A549 (cell line): ENCODE data around the gene MRPL55. TPM values are rescaled to one million over a fixed set of nuclear protein-coding genes. Genes with fewer than 3 reads are reported as not detected.

Source experiments
- ATAC-seq, 2 experiments: fragments of 200-7000 bp in 1 of 2; fragments of >200 bp in 1 of 2; cut with Nextera tagmentation in 1 of 2; cut with Tn5 transposase in 1 of 2; 3 replicates each; pipeline versions ENCODE4 v1.8.0 to v1.9.1; 2018 to 2020; ENCODE audit warnings: mild to moderate bottlenecking in 1 of 2, moderate library complexity in 1 of 2
- CTCF ChIA-PET: fragments of 300-600 bp; sonication (Branson Sonifier 250); formaldehyde crosslinking; extraction: SDS; loops from one replicate; lab custom pipeline; 2021; ENCODE audit warnings: antibody characterized with exemption, inconsistent platforms; lab: Yijun Ruan, JAX
- POLR2A ChIA-PET: fragments of 350-600 bp; formaldehyde crosslinking; extraction: SDS; loops from one replicate; lab custom pipeline; 2021; ENCODE audit warnings: antibody characterized with exemption, inconsistent platforms; lab: Yijun Ruan, JAX
- DNase-seq, 2 experiments: peaks; one replicate each; pipeline versions ENCODE4 v3.0.0 to v3.0.0-alpha.2; 2011 to 2016; ENCODE audit warnings: low read depth in 1 of 2, low spot score in 1 of 2
- FAIRE-seq: peaks from 2 replicates; lab custom pipeline; 2011; peaks lifted over from hg19 to GRCh38; lab: Jason Lieb, UNC
- H3K27ac ChIP-seq, 2 experiments: fragments of >200 bp; sonication (Bioruptor Twin); formaldehyde crosslinking; 3 replicates each; pipeline ENCODE4 v1.5.1; 2016 to 2017
- H3K4me1 ChIP-seq: fragments of >200 bp; sonication (Bioruptor Twin); formaldehyde crosslinking; 3 replicates; pipeline ENCODE4 v1.6.1; 2016
- H3K4me2 ChIP-seq: fragments of >200 bp; sonication (Bioruptor Twin); formaldehyde crosslinking; 3 replicates; pipeline ENCODE4 v1.6.1; 2016
- H3K4me3 ChIP-seq: fragments of >200 bp; sonication (Bioruptor Twin); formaldehyde crosslinking; 3 replicates; pipeline ENCODE4 v1.5.1; 2016
- H3K9me3 ChIP-seq: fragments of >200 bp; sonication (Bioruptor Twin); formaldehyde crosslinking; 3 replicates; pipeline ENCODE4 v1.6.1; 2016
- BCL3 ChIP-seq: fragments of >200 bp; sonication (Bioruptor Twin); formaldehyde crosslinking; IDR thresholded peaks from 3 replicates; pipeline ENCODE4 v1.6.1; 2016
- CHD4 ChIP-seq: fragments of 200-600 bp; sonication (generic); IDR thresholded peaks from 2 replicates; pipeline ENCODE4 v1.6.1; 2016; ENCODE audit warnings: antibody characterized with exemption, mild to moderate bottlenecking, borderline replicate concordance
- CTCF ChIP-seq: fragments of >200 bp; sonication (Bioruptor Twin); formaldehyde crosslinking; IDR thresholded peaks from 3 replicates; pipeline ENCODE4 v1.5.1; 2016
- E2F6 ChIP-seq: IDR thresholded peaks from 2 replicates; pipeline ENCODE4 v1.6.1; 2012; ENCODE audit warnings: low read depth, borderline replicate concordance
- EHF ChIP-seq: fragments of 250-450 bp; sonication (Bioruptor Pico); IDR thresholded peaks from 2 replicates; pipeline ENCODE4 v1.5.0; 2020; ENCODE audit warnings: mild to moderate bottlenecking
- EHMT2 ChIP-seq: fragments of 200-600 bp; sonication (generic); IDR thresholded peaks from 2 replicates; pipeline ENCODE4 v1.6.1; 2016; ENCODE audit warnings: antibody characterized with exemption, low read depth, mild to moderate bottlenecking, moderate library complexity
- ELK1 ChIP-seq: fragments of 150-350 bp; IDR thresholded peaks from 2 replicates; pipeline ENCODE4 v1.6.1; 2014; ENCODE audit warnings: low read depth, mild to moderate bottlenecking, low read length
- ESRRA ChIP-seq: fragments of 150-350 bp; IDR thresholded peaks from 2 replicates; pipeline ENCODE4 v1.6.1; 2014; ENCODE audit warnings: mild to moderate bottlenecking, low read length, borderline replicate concordance
- FOXS1 ChIP-seq: fragments of 250-450 bp; sonication (Bioruptor Pico); IDR thresholded peaks from 2 replicates; pipeline ENCODE4 v1.5.0; 2020; ENCODE audit warnings: mild to moderate bottlenecking, moderate library complexity
- HDAC2 ChIP-seq: fragments of 200-600 bp; sonication (generic); IDR thresholded peaks from 2 replicates; pipeline ENCODE4 v1.6.1; 2016
- HOXB13 ChIP-seq: fragments of 250-450 bp; sonication (Bioruptor Pico); IDR thresholded peaks from 2 replicates; pipeline ENCODE4 v1.5.0; 2020; ENCODE audit warnings: low read depth, mild to moderate bottlenecking, moderate library complexity
- JUN ChIP-seq, 2 experiments: fragments of >200 bp; sonication (Bioruptor Twin); formaldehyde crosslinking; IDR thresholded peaks; 2 replicates in 1 of 2; 3 replicates in 1 of 2; pipeline ENCODE4 v1.6.1; 2016 to 2017
- KDM1A ChIP-seq: fragments of 200-600 bp; sonication (generic); IDR thresholded peaks from 2 replicates; pipeline ENCODE4 v1.6.1; 2016; ENCODE audit warnings: low read depth, mild to moderate bottlenecking
- MAX ChIP-seq: IDR thresholded peaks from 2 replicates; pipeline ENCODE4 v1.6.1; 2012
- MAZ ChIP-seq: fragments of 150-350 bp; IDR thresholded peaks from 2 replicates; pipeline ENCODE4 v1.6.1; 2014; ENCODE audit warnings: antibody characterized with exemption, low read depth, low read length, borderline replicate concordance
- NPAS2 ChIP-seq: fragments of 250-450 bp; sonication (Bioruptor Pico); IDR thresholded peaks from 2 replicates; pipeline ENCODE4 v1.8.0; 2022; ENCODE audit warnings: mild to moderate bottlenecking, moderate library complexity, borderline replicate concordance
- NR3C1 ChIP-seq: fragments of >200 bp; sonication (Bioruptor Twin); formaldehyde crosslinking; IDR thresholded peaks from 3 replicates; pipeline ENCODE4 v1.6.1; 2017
- PHF8 ChIP-seq: fragments of 200-600 bp; sonication (generic); IDR thresholded peaks from 2 replicates; pipeline ENCODE4 v1.6.1; 2016; ENCODE audit warnings: low read depth, mild to moderate bottlenecking, antibody characterized with exemption, moderate library complexity, borderline replicate concordance
- RCOR1 ChIP-seq: fragments of 150-350 bp; IDR thresholded peaks from 2 replicates; pipeline ENCODE4 v1.6.1; 2014; ENCODE audit warnings: antibody characterized with exemption, low read length, low read depth
- SREBF2 ChIP-seq: fragments of 450-650 bp; IDR thresholded peaks from 2 replicates; pipeline ENCODE4 v1.6.1; 2014; ENCODE audit warnings: mild to moderate bottlenecking, moderate library complexity
- ZC3H11A ChIP-seq: fragments of 450-650 bp; IDR thresholded peaks from 2 replicates; pipeline ENCODE4 v1.6.1; 2014; ENCODE audit warnings: antibody characterized with exemption, mild to moderate bottlenecking
- WGBS: methylation state at CpG from one replicate; pipeline ENCODE4 v1.1.6; 2017; ENCODE audit errors: missing lambda C conversion rate; 5-methylcytosine and 5-hydroxymethylcytosine counted together
- polyA plus RNA-seq, 4 experiments: library from polyadenylated mRNA; depleted of rRNA in 3 of 4; stranded (reverse); fragments of >200 nt; fragmentation: RNase III in 1 of 4; extraction: RNeasy Plus Mini Kit Qiagen cat#74134 plus additional on column Dnase treatment in 1 of 4; gene quantifications; 2 replicates in 3 of 4; 3 replicates in 1 of 4; pipeline ENCODE4 v1.2.3, GENCODE V29; 2011 to 2017

MRPL55 gene
- polyA plus RNA-seq, 2 of the 4 experiments (the other 2 are of a cell fraction): 54.2 to 80.0 TPM

GRCh38 chr1:228156515-228156881 is 47.4 kb upstream of the MRPL55 start:
- no peak for TF ChIP-seq MAX
- TF ChIP-seq E2F6: no peak
- TF ChIP-seq NPAS2 (CRISPR knock-in tag): no peak
- no peak for TF ChIP-seq PHF8
- no peak for TF ChIP-seq KDM1A
- TF ChIP-seq CTCF: no peak
- TF ChIP-seq JUN (IDR thresholded peaks at IDR 0.05): no peak
- TF ChIP-seq BCL3: no peak
- no peak for TF ChIP-seq ESRRA
- TF ChIP-seq HOXB13 (CRISPR knock-in tag): no peak
- TF ChIP-seq SREBF2: no peak
- TF ChIP-seq ELK1: no peak
- no peak for TF ChIP-seq HDAC2
- TF ChIP-seq CHD4: no peak
- TF ChIP-seq RCOR1: no peak
- TF ChIP-seq NR3C1: no peak
- Histone ChIP-seq H3K4me1 (no peaks in the 10 kb centered on the region), H3K4me3 (no peak overlapping the region), H3K4me2 (no peak overlapping the region), H3K9me3 (no peaks in the 10 kb centered on the region), H3K27ac (no peak overlapping the region)
- no peak for ATAC-seq
- no peak for DNase-seq
- POLR2A ChIA-PET: no interaction called here
- CTCF ChIA-PET: interaction anchor here (1.0 to 8.2 kb wide), 3 partner anchors 9 to 26 kb away, joined by 4 to 89 read pairs (median 4); partner anchors contain the start of gene IBA57
- FAIRE-seq: no peak
- 80% methylated on average over 4 of the region's 9 CpGs for WGBS

GRCh38 chr1:228155596-228156514 is 46.8 kb upstream of the MRPL55 start:
- POLR2A ChIA-PET: no interaction called here
- no peak for TF ChIP-seq ZC3H11A
- no peak for TF ChIP-seq NR3C1
- no peak for TF ChIP-seq FOXS1 (CRISPR knock-in tag)
- TF ChIP-seq EHF (CRISPR knock-in tag): no peak
- no peak for TF ChIP-seq CHD4
- TF ChIP-seq MAZ: no peak
- no peak for TF ChIP-seq EHMT2
- no peak for TF ChIP-seq HOXB13 (CRISPR knock-in tag)

More at GRCh38 chr1:228155596-228156514, 46.8 kb upstream of the MRPL55 start:
- Histone ChIP-seq H3K4me2 (no peak overlapping the region), H3K9me3 (no peaks in the 10 kb centered on the region), H3K27ac (no peak overlapping the region), H3K4me3 (no peak overlapping the region), H3K4me1 (no peaks in the 10 kb centered on the region)
- WGBS: 81% methylated on average over 15 of the region's 16 CpGs
- ATAC-seq: no peak
- DNase-seq: no peak
- no peak for FAIRE-seq
- CTCF ChIA-PET: interaction anchor here (1.0 to 8.2 kb wide), 3 partner anchors 10 to 25 kb away, joined by 4 to 89 read pairs (median 4); partner anchors contain the start of gene IBA57
